ENCODE measurements around the gene CCDC201.
"Not testable (repeated sequence)": the region's sequence is repeated elsewhere in the genome, so short reads cannot be mapped to it uniquely, and the experiment has no call there.

CCDC201 gene

GRCh38 chr7:45827731-45828130, 45.2 kb downstream of the CCDC201 start:
- H3K4me3 ChIP-seq (ENCODE audit: low read depth, low read length); in situ Hi-C loops (cut with HindIII; ENCODE audit: low sequenced_read_pairs); DNase-seq (ENCODE audit: low read depth, low spot score): not testable (repeated sequence)

DNA sequence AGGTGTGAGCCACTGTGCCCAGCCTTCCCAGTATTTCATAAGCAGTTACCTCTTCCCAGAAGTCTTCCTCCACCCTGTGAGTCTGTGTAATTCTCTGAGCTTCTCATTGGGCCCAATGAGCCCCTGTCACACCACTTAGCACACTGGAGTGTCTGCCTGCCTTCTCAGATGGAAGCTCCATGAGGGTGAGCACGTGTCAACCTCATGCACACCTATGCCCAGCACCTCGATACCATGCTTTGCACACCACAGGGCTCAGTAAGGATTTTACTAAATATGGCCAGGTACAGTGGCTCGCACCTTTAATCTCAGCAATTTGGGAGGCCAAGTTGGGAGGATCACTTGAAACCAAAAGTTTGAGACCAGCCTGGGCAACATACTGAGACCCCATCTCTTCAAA, 46.3 kb downstream of the CCDC201 start:
- H3K4me3 ChIP-seq (ENCODE audit: low read depth, low read length); in situ Hi-C loops (cut with HindIII; ENCODE audit: low sequenced_read_pairs); DNase-seq (ENCODE audit: low read depth, low spot score): not testable (repeated sequence)

- H3K4me3 ChIP-seq (ENCODE audit: low read depth, low read length); DNase-seq (ENCODE audit: low read depth, low spot score); in situ Hi-C loops (cut with HindIII; ENCODE audit: low sequenced_read_pairs): not testable (repeated sequence)
These were observed 54.1 kb downstream of the CCDC201 start for GRCh38 chr7:45818763-45819162.

DNA sequence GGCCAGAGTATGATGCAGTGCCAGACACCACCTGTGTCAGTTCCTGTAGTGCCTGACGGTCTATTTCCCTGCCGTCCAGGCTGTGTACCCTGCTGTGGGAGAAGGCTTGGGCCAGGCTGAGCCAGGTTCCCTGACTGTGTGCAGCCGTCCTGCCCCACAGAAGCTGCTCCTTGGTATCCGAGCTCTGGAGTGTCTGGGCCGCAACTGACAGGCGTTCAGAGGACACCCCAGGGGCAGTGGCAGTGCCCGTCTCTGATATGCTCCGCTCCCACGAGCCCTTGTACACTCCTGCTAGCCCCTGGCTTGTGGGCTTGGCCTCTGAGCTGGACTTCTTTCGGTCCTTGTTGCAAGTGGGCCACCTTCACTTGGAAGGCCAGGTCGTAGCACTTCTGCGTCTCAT, 55.0 kb downstream of the CCDC201 start:
- in situ Hi-C loops (cut with HindIII; ENCODE audit: low sequenced_read_pairs); H3K4me3 ChIP-seq (ENCODE audit: low read depth, low read length); DNase-seq (ENCODE audit: low read depth, low spot score): not testable (repeated sequence)

DNA sequence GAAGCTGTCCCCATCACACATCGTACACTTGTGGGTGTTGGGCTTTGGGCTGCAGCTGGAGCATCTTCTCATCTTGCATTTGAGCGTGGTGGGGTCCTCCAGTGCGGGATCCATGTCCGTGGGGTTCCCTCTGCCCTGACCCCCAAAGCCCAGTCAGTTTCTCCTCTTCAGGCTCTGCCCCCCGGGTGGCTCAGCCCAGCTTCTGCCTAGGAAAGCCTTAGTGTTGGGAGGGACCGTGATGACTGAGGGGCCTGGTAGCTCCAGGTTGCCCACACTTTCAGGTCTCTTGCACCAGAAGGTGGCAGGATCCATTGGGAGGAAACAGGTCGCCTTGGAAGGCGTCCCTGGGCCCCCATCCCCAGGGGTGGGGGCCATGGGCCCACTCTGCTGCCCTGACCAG, 55.9 kb downstream of the CCDC201 start:
- H3K4me3 ChIP-seq (ENCODE audit: low read depth, low read length); DNase-seq (ENCODE audit: low read depth, low spot score); in situ Hi-C loops (cut with HindIII; ENCODE audit: low sequenced_read_pairs): not testable (repeated sequence)

- H3K4me3 ChIP-seq (ENCODE audit: low read depth, low read length); DNase-seq (ENCODE audit: low read depth, low spot score); in situ Hi-C loops (cut with HindIII; ENCODE audit: low sequenced_read_pairs): not testable (repeated sequence)
These were observed 58.4 kb downstream of the CCDC201 start for GRCh38 chr7:45814216-45815118.

GRCh38 chr7:45813771-45814170, 59.1 kb downstream of the CCDC201 start:
- H3K4me3 ChIP-seq (ENCODE audit: low read depth, low read length); in situ Hi-C loops (cut with HindIII; ENCODE audit: low sequenced_read_pairs); DNase-seq (ENCODE audit: low read depth, low spot score): not testable (repeated sequence)

DNA sequence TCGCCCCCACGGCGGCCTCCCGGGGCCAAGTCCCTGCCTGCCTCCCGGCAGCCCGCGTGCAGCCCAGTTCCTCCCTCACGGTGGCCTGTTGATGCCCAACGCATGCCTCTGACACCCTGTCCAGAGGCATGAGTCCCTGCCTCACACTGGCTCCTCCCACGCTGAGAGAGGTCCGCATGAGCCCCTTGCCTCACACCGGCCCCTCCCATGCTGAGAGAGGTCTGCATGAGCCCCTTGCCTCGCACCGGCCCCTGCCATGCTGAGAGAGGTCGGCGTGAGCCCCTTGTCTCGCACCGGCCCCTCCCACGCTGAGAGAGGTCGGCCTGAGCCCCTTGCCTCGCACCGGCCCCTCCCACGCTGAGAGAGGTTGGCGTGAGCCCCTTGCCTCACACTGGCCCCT, 59.9 kb downstream of the CCDC201 start:
- TF ChIP-seq, protein P1, sequence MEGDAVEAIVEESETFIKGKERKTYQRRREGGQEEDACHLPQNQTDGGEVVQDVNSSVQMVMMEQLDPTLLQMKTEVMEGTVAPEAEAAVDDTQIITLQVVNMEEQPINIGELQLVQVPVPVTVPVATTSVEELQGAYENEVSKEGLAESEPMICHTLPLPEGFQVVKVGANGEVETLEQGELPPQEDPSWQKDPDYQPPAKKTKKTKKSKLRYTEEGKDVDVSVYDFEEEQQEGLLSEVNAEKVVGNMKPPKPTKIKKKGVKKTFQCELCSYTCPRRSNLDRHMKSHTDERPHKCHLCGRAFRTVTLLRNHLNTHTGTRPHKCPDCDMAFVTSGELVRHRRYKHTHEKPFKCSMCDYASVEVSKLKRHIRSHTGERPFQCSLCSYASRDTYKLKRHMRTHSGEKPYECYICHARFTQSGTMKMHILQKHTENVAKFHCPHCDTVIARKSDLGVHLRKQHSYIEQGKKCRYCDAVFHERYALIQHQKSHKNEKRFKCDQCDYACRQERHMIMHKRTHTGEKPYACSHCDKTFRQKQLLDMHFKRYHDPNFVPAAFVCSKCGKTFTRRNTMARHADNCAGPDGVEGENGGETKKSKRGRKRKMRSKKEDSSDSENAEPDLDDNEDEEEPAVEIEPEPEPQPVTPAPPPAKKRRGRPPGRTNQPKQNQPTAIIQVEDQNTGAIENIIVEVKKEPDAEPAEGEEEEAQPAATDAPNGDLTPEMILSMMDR (IDR thresholded peaks at IDR 0.05; ENCODE audit: low read depth, low read length): no peak
- DNase-seq (ENCODE audit: low read depth, low spot score): no peak
- H3K4me3 ChIP-seq (ENCODE audit: low read depth, low read length): no peak overlapping the region
- in situ Hi-C loops (cut with HindIII; ENCODE audit: low sequenced_read_pairs): no loop called here

- in situ Hi-C loops (cut with HindIII; ENCODE audit: low sequenced_read_pairs): not testable (repeated sequence)
These were observed 61.1 kb downstream of the CCDC201 start for GRCh38 chr7:45811652-45812234.

DNA sequence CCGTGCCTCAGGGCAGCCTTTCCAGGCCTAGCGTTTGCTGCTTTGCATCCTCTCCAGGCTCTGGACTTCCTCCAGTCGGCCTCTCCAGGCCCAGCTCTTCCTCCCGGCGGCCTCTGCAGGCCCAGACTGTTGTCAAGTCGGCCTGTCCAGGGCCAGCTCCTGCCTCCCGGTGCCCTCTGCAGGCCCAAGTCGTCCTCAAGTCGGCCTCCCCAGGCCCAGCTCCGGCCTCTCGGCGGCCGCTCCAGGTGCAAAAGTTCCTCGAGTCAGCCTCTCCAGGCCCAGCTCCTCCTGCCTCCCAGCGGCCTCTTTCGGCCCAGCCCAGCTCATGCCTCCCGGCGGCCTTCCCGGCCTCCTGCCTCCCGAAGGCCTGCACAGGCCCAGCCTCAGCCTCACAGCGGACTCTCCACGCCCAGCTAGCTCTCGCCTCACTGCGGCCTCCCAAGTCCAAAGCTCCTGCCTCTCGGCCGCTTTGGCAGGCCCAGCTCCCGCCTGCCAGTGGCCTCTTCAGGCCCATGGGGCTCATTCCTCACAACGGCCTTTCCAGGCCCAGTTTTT, 62.4 kb downstream of the CCDC201 start:
- in situ Hi-C loops (cut with HindIII; ENCODE audit: low sequenced_read_pairs); H3K4me3 ChIP-seq (ENCODE audit: low read depth, low read length); DNase-seq (ENCODE audit: low read depth, low spot score): not testable (repeated sequence)

More at GRCh38 chr7:45811652-45812234, 61.1 kb downstream of the CCDC201 start:
- not testable (repeated sequence) for DNase-seq (ENCODE audit: low read depth, low spot score); H3K4me3 ChIP-seq (ENCODE audit: low read depth, low read length)
